GM23338 (cell line): Measurements from ENCODE around the gene THSD4.

Experiments
- EZH2 ChIP-seq: fragments of 200-600 bp; sonication (generic); IDR thresholded peaks from one replicate; pipeline ENCODE4 v1.8.0; 2017; ENCODE audit warnings: antibody characterized with exemption, mild to moderate bottlenecking, low read depth; ENCODE audit not compliant: unreplicated experiment
- JUNB ChIP-seq: IDR thresholded peaks from one replicate; pipeline ENCODE4 v1.6.1; 2016; ENCODE audit warnings: antibody characterized with exemption; ENCODE audit not compliant: unreplicated experiment
- POLR2AphosphoS5 ChIP-seq: IDR thresholded peaks from 2 replicates; pipeline ENCODE4 v1.6.1; 2016; ENCODE audit warnings: antibody characterized with exemption, low read depth
- TF ChIP-seq, protein P1 (sequence below), 2 experiments: fragments of 200-600 bp in 1 of 2; sonication (generic) in 1 of 2; conservative IDR thresholded peaks; 2 replicates each; pipeline versions ENCODE4 v1.5.1 to v1.6.1; 2016 to 2017; ENCODE audit warnings: antibody characterized with exemption in 2 of 2, low read depth in 2 of 2, mild to moderate bottlenecking in 2 of 2, moderate library complexity in 1 of 2
- TF ChIP-seq, protein P2 (sequence below): IDR thresholded peaks from 2 replicates; pipeline ENCODE4 v1.6.1; 2016; ENCODE audit warnings: antibody characterized with exemption
- TF ChIP-seq, protein P3 (sequence below): IDR thresholded peaks from one replicate; pipeline ENCODE4 v1.6.1; 2018; ENCODE audit warnings: antibody characterized with exemption; ENCODE audit not compliant: unreplicated experiment

DNA sequence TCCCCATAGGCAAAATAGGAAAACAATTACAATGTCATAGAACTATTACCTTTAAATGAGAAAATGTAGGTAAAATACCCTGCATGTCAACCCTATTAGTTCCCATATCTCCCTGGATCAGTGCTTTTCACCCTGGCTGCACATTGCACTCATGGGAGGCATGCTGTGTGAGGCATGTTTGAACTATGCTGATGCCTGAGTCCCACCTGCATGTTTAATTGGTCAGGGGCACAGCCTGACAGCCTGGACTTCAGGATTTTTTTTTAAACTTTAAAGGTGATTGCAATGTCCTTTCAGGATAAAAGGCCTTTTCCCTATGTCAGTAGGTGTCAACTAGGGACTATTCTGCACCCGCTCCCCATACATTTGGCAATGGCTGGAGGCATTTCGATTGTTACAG, 559.1 kb downstream of the THSD4 start:
- TF ChIP-seq JUNB (no peak), EZH2 (no peak), POLR2AphosphoS5 (no peak)
- TF ChIP-seq, protein P1, sequence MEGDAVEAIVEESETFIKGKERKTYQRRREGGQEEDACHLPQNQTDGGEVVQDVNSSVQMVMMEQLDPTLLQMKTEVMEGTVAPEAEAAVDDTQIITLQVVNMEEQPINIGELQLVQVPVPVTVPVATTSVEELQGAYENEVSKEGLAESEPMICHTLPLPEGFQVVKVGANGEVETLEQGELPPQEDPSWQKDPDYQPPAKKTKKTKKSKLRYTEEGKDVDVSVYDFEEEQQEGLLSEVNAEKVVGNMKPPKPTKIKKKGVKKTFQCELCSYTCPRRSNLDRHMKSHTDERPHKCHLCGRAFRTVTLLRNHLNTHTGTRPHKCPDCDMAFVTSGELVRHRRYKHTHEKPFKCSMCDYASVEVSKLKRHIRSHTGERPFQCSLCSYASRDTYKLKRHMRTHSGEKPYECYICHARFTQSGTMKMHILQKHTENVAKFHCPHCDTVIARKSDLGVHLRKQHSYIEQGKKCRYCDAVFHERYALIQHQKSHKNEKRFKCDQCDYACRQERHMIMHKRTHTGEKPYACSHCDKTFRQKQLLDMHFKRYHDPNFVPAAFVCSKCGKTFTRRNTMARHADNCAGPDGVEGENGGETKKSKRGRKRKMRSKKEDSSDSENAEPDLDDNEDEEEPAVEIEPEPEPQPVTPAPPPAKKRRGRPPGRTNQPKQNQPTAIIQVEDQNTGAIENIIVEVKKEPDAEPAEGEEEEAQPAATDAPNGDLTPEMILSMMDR (conservative IDR thresholded peaks at IDR 0.05; ENCODE audit: low read depth in 2 of 2), result no peak
- TF ChIP-seq, protein P2, sequence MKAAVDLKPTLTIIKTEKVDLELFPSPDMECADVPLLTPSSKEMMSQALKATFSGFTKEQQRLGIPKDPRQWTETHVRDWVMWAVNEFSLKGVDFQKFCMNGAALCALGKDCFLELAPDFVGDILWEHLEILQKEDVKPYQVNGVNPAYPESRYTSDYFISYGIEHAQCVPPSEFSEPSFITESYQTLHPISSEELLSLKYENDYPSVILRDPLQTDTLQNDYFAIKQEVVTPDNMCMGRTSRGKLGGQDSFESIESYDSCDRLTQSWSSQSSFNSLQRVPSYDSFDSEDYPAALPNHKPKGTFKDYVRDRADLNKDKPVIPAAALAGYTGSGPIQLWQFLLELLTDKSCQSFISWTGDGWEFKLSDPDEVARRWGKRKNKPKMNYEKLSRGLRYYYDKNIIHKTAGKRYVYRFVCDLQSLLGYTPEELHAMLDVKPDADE, result no peak
- TF ChIP-seq, protein P3, sequence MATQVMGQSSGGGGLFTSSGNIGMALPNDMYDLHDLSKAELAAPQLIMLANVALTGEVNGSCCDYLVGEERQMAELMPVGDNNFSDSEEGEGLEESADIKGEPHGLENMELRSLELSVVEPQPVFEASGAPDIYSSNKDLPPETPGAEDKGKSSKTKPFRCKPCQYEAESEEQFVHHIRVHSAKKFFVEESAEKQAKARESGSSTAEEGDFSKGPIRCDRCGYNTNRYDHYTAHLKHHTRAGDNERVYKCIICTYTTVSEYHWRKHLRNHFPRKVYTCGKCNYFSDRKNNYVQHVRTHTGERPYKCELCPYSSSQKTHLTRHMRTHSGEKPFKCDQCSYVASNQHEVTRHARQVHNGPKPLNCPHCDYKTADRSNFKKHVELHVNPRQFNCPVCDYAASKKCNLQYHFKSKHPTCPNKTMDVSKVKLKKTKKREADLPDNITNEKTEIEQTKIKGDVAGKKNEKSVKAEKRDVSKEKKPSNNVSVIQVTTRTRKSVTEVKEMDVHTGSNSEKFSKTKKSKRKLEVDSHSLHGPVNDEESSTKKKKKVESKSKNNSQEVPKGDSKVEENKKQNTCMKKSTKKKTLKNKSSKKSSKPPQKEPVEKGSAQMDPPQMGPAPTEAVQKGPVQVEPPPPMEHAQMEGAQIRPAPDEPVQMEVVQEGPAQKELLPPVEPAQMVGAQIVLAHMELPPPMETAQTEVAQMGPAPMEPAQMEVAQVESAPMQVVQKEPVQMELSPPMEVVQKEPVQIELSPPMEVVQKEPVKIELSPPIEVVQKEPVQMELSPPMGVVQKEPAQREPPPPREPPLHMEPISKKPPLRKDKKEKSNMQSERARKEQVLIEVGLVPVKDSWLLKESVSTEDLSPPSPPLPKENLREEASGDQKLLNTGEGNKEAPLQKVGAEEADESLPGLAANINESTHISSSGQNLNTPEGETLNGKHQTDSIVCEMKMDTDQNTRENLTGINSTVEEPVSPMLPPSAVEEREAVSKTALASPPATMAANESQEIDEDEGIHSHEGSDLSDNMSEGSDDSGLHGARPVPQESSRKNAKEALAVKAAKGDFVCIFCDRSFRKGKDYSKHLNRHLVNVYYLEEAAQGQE, result no peak
